Hepatocyte (in vitro differentiated cells): ENCODE measurements around the gene ZAR1L. TPM values are rescaled to one million over a fixed set of nuclear protein-coding genes. Genes with fewer than 3 reads are reported as not detected.
"Not testable (repeated sequence)": the region's sequence is repeated elsewhere in the genome, so short reads cannot be mapped to it uniquely, and the experiment has no call there.

ENCODE experiments used
- DNase-seq: peaks from one replicate; pipeline ENCODE4 v3.0.0-alpha.2; 2016; ENCODE audit warnings: low spot score
- H2AFZ ChIP-seq: fragments of 200-600 bp; sonication (generic); 2 replicates; pipeline ENCODE4 v1.6.0; 2016; ENCODE audit warnings: antibody characterized with exemption, mild to moderate bottlenecking
- H3K27ac ChIP-seq: fragments of 200-600 bp; sonication (generic); 2 replicates; pipeline ENCODE4 v1.5.1; 2016; ENCODE audit warnings: mild to moderate bottlenecking
- H3K27me3 ChIP-seq: fragments of 200-600 bp; sonication (generic); 2 replicates; pipeline ENCODE4 v1.6.1; 2016
- H3K36me3 ChIP-seq: fragments of 200-600 bp; sonication (generic); replicated peaks from 2 replicates; pipeline ENCODE4 v1.5.1; 2016; ENCODE audit warnings: low read depth; ENCODE audit not compliant: insufficient read depth
- H3K4me1 ChIP-seq: fragments of 200-600 bp; sonication (generic); 2 replicates; pipeline ENCODE4 v1.5.1; 2016; ENCODE audit warnings: mild to moderate bottlenecking, moderate library complexity; ENCODE audit not compliant: insufficient read depth
- H3K4me2 ChIP-seq: fragments of 200-600 bp; sonication (generic); 2 replicates; pipeline ENCODE4 v1.6.0; 2016
- H3K4me3 ChIP-seq: fragments of 200-600 bp; sonication (generic); 2 replicates; pipeline ENCODE4 v1.5.1; 2016; ENCODE audit warnings: mild to moderate bottlenecking
- H3K79me2 ChIP-seq: fragments of 200-600 bp; sonication (generic); 2 replicates; pipeline ENCODE4 v1.6.0; 2017; ENCODE audit warnings: mild to moderate bottlenecking
- H3K9me2 ChIP-seq: fragments of 200-600 bp; sonication (generic); replicated peaks from 2 replicates; pipeline ENCODE4 v1.6.0; 2017; ENCODE audit warnings: mild to moderate bottlenecking; ENCODE audit not compliant: insufficient read depth
- H3K9me3 ChIP-seq: fragments of 200-600 bp; sonication (generic); 2 replicates; pipeline ENCODE4 v1.5.1; 2016; ENCODE audit warnings: low read depth, mild to moderate bottlenecking
- H4K20me1 ChIP-seq: fragments of 200-600 bp; sonication (generic); 2 replicates; pipeline ENCODE4 v1.6.0; 2016; ENCODE audit warnings: mild to moderate bottlenecking; ENCODE audit not compliant: insufficient read depth, poor library complexity, severe bottlenecking
- CTCF ChIP-seq: fragments of 200-600 bp; sonication (generic); IDR thresholded peaks from 2 replicates; pipeline ENCODE4 v1.5.1; 2016; ENCODE audit warnings: antibody characterized with exemption, mild to moderate bottlenecking; ENCODE audit not compliant: poor library complexity
- EZH2 ChIP-seq: fragments of 200-600 bp; sonication (generic); IDR thresholded peaks from 2 replicates; pipeline ENCODE4 v1.6.1; 2016; ENCODE audit warnings: antibody characterized with exemption, mild to moderate bottlenecking, borderline replicate concordance
- EZH2phosphoT487 ChIP-seq: fragments of 200-600 bp; sonication (generic); IDR thresholded peaks from one replicate; pipeline ENCODE4 v1.6.1; 2018; ENCODE audit warnings: antibody characterized with exemption, mild to moderate bottlenecking, low read depth, moderate library complexity; ENCODE audit not compliant: unreplicated experiment, severe bottlenecking
- WGBS: methylation state at CpG from one replicate; pipeline ENCODE4 v1.1.6; 2016; ENCODE audit warnings: low lambda C conversion rate; ENCODE audit errors: missing lambda C conversion rate; 5-methylcytosine and 5-hydroxymethylcytosine counted together
- polyA plus RNA-seq: library from polyadenylated mRNA; unstranded; fragments of >200 nt; fragmentation: Nextera tagmentation; extraction: Ambion mirVana; gene quantifications from 2 replicates; pipeline ENCODE4 v1.2.1, GENCODE V29; 2016
- total RNA-seq: library from RNA; depleted of rRNA; stranded (reverse); fragments of >200 nt; gene quantifications from 2 replicates; pipeline ENCODE4 v1.2.3, GENCODE V29; 2014

The ZAR1L gene
- total RNA-seq (not detected in 2 replicates), polyA plus RNA-seq (not detected in 2 replicates)

GRCh38 chr13:32315238-32316027 is at the start of gene ZAR1L, which contains the start of gene BRCA2:
TSS of gene ZAR1L (minus strand) at chr13:32315363. CDS start at chr13:32311925, 3,438 bp downstream.
TSS of gene BRCA2 (plus strand) at chr13:32315508. CDS start at chr13:32316461, 953 bp downstream.
- H4K20me1 ChIP-seq, result no peaks in the 10 kb centered on the region
- H3K4me1 ChIP-seq, result no peaks in the 10 kb centered on the region

DNA sequence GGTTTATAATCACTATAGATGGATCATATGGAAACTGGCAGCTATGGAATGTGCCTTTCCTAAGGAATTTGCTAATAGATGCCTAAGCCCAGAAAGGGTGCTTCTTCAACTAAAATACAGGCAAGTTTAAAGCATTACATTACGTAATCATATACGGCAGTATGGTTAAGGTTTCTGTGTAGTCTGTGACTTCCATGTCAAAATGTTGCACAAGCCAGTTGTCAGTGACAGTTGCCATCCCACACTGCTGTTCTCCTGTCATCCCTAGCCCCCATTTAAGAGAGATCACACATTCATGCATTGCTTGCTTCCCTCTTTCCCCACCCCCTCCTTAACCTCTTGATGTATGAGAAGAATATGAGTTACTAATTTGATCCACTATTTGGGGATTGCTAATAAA is 47.4 kb upstream of the ZAR1L start:
- H3K4me3 ChIP-seq, result no peak overlapping the region
- no peaks in the 10 kb centered on the region for H3K79me2 ChIP-seq
- H4K20me1 ChIP-seq, result no peaks in the 10 kb centered on the region
- no peak for DNase-seq
- no peak overlapping the region for H2AFZ ChIP-seq
- H3K27me3 ChIP-seq, result no peaks in the 10 kb centered on the region
- TF ChIP-seq CTCF, result no peak
- no peak for TF ChIP-seq EZH2
- TF ChIP-seq EZH2phosphoT487, result no peak
- H3K4me1 ChIP-seq, result no peaks in the 10 kb centered on the region
- no peak overlapping the region for H3K4me2 ChIP-seq
- WGBS, result 87% methylated on average over 2 of the region's 2 CpGs
- no peaks in the 10 kb centered on the region for H3K9me2 ChIP-seq
- no peaks in the 10 kb centered on the region for H3K36me3 ChIP-seq
- no peak overlapping the region for H3K27ac ChIP-seq
- H3K9me3 ChIP-seq, result no peaks in the 10 kb centered on the region

More at GRCh38 chr13:32315238-32316027, at the start of gene ZAR1L, which contains the start of gene BRCA2:
- H3K9me3 ChIP-seq, result no peaks in the 10 kb centered on the region
- peak within 1 kb of the TSS; percentile 79 for H3K4me3 ChIP-seq
- H3K4me2 ChIP-seq, result peak within 1 kb of the TSS; percentile 91
- peak within 1 kb of the TSS; percentile 100 for H2AFZ ChIP-seq
- DNase-seq, result peak; percentile 95
- H3K36me3 ChIP-seq, result no peaks in the 10 kb centered on the region
- no peaks in the 10 kb centered on the region for H3K9me2 ChIP-seq
- no peaks in the 10 kb centered on the region for H3K27me3 ChIP-seq
- WGBS, result 2% methylated on average over 60 of the region's 60 CpGs
- no peaks in the 10 kb centered on the region for H3K79me2 ChIP-seq
- H3K27ac ChIP-seq, result peak within 1 kb of the TSS; percentile 99
- TF ChIP-seq CTCF, result no peak
- TF ChIP-seq EZH2, result no peak
- TF ChIP-seq EZH2phosphoT487, result no peak

GRCh38 chr13:32355935-32356334 is 40.8 kb upstream of the ZAR1L start:
- H3K4me1 ChIP-seq, DNase-seq, H3K36me3 ChIP-seq, H3K9me3 ChIP-seq, H3K4me2 ChIP-seq, H3K4me3 ChIP-seq, H2AFZ ChIP-seq, H3K27me3 ChIP-seq, H3K27ac ChIP-seq, H3K79me2 ChIP-seq, H4K20me1 ChIP-seq, H3K9me2 ChIP-seq: not testable (repeated sequence)
- WGBS, result 99% methylated on average over 8 of the region's 8 CpGs

GRCh38 chr13:32354040-32354439 is 38.9 kb upstream of the ZAR1L start:
- Histone ChIP-seq H3K4me1 (no peaks in the 10 kb centered on the region), H3K9me3 (no peaks in the 10 kb centered on the region), H3K9me2 (no peaks in the 10 kb centered on the region), H3K4me3 (no peak overlapping the region), H3K4me2 (no peak overlapping the region), H3K27ac (no peak overlapping the region), H2AFZ (no peak overlapping the region), H3K27me3 (no peaks in the 10 kb centered on the region), H3K36me3 (no peaks in the 10 kb centered on the region), H4K20me1 (no peaks in the 10 kb centered on the region), H3K79me2 (no peaks in the 10 kb centered on the region)
- DNase-seq, result no peak
- TF ChIP-seq EZH2, result no peak
- no peak for TF ChIP-seq CTCF
- no peak for TF ChIP-seq EZH2phosphoT487
- 100% methylated on average over 1 of the region's 1 CpG for WGBS

- not testable (repeated sequence) for H3K79me2 ChIP-seq, H3K9me2 ChIP-seq, H3K36me3 ChIP-seq, H3K4me3 ChIP-seq, H3K27me3 ChIP-seq, DNase-seq, H3K4me2 ChIP-seq, H3K4me1 ChIP-seq, H4K20me1 ChIP-seq, H3K9me3 ChIP-seq, H2AFZ ChIP-seq, H3K27ac ChIP-seq
- WGBS, result 99% methylated on average over 15 of the region's 15 CpGs
Measured at GRCh38 chr13:32350839-32351441, 35.8 kb upstream of the ZAR1L start.
